GM11168 (cell line): ENCODE results near the gene OTUB1.

Experiments
- in situ Hi-C: fragments of 300-500 bp; cut with MboI; formaldehyde crosslinking; loops from one replicate; pipeline ENCODE4 v1.12.0; 2022; ENCODE audit warnings: low sequenced_read_pairs; ENCODE audit not compliant: unreplicated experiment

The OTUB1 gene

DNA sequence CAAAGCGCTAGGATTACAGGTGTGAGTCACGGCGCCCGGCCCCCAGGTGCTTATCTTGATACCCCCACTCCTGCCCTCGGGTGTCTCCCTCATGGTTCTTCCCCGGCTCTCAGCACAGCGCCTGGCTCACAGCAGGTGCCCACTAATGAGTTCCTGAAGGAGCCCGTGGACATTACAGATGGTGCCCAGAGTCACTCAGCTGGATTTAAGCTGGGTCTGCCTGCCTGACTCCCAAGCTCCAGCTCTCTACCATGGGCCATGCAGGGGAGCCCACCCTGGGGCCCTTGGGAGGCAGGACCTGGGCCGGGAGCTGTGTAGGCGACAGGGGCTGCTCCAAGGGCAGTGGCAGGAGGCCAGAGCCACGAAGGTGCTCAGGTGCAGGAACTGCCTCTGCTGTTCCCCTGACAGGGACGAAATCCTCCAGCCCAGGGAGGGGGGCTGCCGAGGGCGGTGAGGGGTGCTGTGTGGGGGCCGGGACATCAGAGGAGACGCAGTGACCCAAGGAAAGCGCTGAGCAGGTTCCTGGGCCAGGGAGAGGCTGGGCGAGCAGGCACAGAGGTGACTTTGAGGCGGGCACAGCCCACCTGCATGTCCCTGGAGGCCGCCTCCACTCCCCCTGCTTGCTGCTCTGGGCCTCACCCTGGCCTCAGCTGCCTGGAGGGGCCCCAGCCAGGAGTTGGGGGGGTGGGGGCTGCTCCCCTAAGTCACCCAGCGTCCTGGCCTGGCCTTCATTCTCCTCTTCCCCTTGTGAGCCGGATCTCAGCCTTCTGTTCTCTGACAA, 34.9 kb downstream of the OTUB1 start:
- in situ Hi-C loops: no loop called here

DNA sequence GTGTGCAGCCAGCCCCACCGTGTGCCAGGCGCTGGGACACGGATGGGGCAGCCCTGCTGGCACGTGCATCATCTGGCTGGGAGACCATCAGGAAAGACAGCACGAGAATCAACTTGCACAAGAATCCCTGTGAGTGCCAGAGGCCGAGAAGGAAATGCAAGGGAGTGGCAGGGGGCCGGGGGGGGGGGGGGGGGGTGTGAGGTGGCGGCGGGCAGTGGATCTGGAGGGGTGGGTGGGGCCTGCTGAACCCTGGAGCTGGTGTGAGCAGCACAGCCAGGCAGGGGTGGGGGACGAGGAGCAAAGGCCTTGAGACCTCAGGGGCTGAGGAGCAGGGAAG, 35.5 kb downstream of the OTUB1 start:
- in situ Hi-C loops: no loop called here

DNA sequence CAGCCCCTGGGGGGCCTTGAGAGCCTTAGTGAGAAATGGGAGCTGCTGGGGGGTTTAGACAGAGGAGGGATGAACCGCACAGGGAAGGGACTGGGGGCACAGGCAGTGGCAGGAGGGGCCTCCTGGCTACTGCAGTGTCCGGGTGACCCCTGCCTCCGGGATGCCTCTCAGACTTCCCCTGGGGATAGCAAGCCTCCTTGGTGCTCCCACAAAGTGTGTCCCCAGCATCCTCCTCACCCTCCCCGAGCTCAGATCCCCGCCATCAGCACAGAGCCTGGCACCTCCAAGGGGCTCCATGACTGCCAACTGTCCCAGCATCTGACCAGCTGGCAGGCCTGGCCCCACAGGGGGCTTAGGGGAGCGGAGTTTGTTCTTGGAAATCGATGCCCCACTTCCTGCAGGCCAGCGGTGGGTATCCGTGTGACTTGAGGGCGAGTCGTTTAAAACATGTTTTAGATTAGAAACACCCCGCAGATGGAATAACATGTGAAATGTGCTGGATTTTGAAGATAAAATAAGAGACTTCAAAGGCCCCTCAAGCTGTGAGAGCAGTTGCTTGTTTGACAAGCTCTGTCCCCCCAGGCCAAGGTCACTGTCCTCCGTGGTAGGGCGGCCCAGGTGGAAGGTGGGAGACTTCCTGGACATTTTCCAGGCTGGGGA, 36.0 kb downstream of the OTUB1 start:
- in situ Hi-C loops: no loop called here

DNA sequence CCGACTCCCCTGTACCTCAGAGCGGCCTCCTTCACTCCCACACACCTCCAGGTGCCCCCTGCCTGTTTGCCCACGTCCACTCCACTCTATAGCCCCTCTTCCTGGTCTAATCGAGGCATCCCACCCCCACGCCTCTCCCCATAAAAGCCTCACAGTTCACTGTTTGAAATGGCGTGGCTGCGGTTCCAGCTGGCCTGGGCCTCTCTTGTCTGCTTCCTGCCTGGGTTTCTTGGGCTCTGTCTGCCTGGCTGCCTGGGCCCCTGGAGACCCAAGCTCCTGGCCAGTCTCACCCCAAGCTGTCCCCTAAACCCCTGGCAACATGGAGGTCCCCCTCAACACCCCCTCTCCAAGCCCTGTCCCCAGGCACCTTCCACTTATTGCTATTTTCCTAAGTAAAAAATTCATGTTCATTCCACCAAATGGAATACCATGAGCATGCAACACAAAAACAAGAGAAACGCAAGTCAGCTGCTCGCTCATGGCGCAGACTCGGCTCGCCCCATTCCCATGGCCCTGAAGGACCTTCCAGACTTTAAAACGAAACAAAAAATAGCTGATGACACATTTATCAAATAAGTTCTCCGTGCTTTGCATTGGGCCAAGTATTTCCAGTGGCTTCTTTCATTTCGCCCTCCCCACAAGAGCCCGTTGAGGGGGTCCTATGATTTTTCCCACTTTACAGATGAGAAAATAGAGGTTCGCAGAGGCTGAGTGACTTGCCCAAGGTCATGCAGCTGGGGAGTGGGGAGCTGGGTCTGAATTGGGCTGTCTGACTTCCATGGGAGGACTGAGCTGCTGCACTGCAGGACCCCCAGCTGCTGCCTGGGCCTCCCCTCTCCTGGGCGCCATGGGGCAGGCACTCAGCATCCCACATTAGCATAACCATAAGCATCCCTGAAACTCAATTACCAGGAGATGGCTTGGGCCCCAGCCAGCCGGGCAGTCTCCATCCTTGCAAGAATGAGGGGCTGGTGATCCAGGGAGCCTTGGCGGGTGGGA, 37.8 kb downstream of the OTUB1 start:
- in situ Hi-C loops: no loop called here

DNA sequence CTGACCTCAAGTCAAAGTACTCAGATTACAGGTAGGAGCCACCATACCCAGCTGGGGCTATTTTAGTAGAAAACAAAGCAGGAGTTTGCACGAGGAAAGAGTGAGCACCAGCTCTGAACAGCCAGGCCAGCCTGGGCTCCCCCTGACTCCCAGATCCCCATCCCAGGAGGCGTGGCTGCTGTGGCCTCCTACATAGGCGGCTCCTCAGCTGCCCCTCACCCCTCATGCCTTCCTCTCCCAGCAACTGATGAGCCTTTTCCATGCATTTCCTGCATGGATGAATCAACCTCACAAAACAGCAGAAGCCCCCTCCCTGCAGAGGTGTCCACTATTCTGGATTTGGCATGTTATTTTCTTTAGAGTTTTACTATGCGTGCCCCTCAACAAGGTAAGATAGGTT, 39.0 kb downstream of the OTUB1 start:
- in situ Hi-C loops: no loop called here

DNA sequence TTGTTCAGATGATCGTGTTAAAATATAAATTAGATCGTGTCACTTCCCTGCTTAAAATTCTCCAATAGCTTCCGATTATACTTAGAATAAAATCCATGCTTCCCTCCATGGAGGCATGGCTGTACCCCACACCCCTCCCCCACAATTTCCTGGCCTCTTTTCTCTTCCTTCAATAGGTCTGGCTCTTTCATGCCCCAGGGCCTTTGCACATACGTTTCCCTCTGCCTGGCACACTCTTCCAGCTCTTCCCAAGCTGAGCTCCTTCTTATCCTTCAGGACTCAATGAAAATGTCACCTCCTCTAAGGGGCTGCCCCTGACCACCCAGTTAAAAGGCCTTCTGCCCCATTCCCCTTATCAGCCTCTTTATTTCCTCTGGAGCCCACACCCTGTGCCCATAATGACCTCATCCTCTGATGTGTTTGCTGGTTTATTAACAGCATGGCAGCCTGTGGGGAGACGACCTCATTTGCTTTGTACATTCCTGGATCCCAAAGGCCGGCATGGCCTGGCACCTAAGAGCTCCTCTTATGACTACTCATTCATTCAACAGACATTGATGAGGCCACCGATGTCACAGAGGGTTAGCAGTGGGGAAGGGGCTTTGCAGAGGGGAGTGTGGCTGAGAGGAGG, 40.5 kb downstream of the OTUB1 start:
- in situ Hi-C loops: no loop called here

DNA sequence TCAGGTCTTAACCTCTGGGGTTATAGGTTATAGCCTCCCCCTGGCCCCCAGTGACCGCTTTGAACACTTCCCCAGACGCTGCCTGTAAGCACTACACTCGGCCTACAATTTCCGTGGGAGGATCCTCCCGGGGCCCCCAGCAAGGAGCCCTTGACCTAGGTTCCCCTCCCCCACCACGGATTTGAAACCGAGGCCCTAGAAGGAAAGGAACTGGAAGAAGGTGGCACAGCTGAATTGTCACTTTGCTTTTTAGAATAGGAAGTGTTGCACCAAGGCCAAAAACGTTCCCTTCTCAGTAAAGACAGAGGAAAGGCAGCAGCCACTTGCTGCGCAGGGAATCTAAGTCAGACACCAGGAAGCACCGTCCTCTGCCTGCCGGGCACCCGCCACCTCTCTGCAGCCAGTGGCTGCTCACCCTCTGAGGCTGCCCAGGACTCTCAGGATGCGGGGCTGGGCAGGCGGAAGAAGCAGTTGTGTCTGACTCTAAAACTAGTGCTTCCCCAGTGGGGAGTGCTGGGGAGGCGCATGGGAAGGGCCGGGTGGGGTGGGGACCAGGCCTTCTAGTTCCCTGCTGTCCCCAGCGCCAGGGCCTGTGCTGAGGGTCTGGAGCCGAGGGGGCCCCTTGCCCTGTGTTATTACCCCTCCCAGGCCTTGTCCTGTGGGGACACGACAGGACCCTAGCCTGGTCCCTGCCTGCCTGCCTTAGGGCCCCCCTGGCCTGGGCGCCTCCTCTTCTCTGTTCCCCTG, 41.6 kb downstream of the OTUB1 start:
- in situ Hi-C loops: no loop called here

DNA sequence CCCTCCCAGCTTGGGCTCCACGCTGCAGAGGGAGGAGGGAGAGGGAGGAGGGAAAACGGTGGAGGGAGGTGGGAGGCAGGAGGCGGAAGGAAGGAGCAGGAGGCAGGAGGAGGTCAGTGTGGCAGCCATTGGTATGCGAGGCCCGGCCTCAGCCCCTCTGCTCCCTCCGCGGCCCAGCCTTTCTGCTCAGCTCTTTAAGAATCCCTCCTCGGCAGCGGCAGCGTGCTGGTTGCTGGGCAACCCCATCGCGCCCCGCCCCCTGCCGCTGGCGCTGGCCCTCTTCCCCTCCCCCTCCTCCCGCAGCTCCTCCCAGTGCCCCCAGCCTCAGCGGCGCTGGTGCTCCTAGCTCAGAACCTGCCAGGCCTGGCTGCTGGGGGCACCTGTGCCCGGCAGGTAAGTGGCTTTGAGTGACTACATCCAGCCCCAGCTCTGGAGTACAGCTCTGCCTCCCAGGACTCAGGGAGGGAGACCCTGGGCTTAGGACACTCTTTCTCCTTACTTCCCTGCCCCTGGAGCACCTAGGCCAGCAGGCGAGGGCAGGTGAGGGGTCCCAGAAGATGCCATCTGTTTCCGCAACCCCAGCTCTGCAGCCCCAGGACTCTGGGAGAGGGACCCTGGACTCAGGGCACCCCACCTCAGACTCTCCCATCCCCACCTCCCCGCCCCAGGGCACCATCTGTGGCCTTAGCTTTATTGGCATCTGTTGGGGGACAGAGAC, 42.3 kb downstream of the OTUB1 start:
- in situ Hi-C loops: no loop called here

DNA sequence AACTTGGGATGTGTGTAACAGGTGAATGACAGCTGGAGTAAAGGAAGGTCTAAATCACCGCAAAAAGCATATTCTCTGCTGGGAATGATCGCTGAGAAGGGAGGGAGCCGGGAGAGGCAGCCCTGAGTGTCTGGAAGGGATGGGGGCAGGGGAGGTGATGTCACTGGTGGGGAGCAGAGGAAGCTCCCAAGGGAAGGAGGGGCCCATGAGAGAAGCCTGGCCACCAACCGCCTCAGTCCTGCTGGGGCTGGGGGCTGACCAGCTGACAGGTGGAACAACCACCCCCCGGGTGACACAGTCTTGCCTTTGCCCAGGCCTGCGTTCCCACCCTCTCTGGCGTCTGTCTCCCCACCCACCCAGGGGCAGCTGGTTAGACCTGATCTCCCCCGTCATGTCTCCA, 43.5 kb downstream of the OTUB1 start:
- in situ Hi-C loops: no loop called here

DNA sequence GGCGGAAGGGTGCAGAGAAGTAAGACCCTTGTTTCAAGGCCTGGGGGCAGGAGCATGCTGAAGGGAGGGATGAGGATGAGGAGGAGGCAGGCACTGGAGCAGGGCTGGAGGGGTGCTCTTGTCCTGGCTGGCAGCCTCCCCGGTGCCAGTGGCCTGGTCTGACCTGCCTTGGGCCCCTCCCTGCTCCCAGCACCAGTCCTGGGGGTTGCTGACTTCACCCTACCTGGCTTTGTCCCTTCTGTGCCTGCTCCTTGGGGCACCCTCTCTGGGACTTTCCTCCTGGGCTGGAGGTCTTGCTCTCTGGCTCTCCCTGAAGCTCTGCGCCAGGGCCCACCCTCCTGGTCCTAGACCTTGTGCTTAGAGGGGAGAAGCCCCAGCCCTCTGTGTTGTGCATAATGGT, 44.8 kb downstream of the OTUB1 start:
- in situ Hi-C loops: no loop called here

DNA sequence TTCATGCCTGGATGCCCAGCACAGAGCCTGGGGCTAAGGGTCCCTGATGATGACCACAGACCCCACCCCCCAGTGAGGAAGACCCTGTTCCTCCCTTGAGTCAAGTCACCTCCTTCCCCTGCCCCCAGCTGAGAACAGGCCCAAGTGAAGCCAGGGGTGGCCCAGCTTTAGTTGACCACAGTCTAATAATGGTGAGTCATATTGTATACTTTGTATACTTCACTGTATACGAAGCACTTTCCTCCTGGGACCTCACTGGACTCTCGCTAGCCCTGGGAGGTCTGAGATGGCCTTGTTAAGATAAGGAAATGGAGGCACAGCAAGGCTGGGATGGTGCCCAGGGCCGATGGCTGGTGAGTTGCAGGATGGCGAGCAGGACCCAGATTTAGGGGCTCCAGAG, 45.8 kb downstream of the OTUB1 start:
- in situ Hi-C loops: no loop called here

DNA sequence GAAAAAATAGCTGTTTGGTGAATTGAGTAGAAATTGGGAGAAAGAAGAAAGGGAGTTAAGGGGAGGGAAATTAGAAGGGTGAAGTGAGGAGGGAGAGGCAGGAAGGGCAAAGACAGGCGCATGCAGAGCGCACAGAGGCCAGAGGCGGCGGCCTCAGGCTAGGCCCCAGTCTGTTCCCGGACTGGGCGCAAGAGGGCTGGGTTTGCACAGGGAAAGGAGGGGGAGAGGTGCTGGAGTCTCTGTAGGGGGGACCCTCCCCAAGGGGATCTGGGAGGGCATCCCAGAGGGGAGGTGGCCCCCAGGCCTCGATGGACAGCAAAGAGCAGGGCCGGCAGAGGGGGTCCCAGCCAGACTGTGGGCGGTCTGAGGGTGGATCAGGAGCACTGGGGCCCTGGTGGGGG, 48.2 kb downstream of the OTUB1 start:
- in situ Hi-C loops: no loop called here

DNA sequence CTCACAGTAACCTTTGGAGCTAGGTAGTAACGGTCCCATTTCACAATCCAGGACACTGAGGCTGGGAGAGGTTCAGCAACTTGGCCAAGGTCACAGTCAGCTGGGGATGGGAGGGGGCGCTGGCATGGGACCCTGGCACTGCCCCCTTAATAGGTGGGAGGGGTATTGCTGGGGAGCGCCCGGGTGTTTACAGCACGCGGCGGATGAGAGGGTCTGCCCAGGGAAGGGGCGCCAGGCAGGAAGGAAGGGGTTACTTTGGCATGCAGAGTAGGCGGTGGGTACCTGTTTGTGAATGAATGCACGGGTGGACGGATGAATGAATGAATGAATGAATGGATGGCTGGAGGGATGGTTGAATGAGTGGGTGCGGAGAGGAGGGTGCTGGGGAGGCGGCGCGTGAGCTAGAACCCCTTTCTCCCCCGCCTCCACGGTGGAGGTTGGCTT, 48.9 kb downstream of the OTUB1 start:
- in situ Hi-C loops: no loop called here

DNA sequence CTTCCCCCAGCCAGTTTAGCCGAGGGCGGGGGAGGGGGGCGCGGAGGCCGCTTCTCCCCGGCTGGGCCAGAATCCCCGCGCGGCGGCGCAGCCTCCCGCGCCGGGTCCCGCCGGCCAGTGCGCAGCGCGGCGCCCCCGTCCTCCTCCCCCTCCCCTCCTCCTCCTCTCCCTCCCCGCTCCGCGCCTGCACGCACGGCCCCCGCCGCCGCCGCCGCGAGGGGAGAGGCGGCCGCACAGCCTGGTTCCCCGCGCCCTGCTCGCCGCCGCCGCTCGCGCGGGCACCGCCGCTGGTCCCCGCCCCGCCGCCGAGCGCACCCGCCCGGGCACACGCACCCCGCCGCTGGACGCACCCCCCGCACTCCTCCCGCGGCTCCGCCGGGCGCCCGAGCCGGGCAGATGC, 49.3 kb downstream of the OTUB1 start, which contains the start of gene FLRT1:
FLRT1 (plus strand) TSS at position 356 of the 400 bp plus-strand sequence. CDS start 80,337 bp downstream, outside the sequence.
- in situ Hi-C loops: no loop called here

DNA sequence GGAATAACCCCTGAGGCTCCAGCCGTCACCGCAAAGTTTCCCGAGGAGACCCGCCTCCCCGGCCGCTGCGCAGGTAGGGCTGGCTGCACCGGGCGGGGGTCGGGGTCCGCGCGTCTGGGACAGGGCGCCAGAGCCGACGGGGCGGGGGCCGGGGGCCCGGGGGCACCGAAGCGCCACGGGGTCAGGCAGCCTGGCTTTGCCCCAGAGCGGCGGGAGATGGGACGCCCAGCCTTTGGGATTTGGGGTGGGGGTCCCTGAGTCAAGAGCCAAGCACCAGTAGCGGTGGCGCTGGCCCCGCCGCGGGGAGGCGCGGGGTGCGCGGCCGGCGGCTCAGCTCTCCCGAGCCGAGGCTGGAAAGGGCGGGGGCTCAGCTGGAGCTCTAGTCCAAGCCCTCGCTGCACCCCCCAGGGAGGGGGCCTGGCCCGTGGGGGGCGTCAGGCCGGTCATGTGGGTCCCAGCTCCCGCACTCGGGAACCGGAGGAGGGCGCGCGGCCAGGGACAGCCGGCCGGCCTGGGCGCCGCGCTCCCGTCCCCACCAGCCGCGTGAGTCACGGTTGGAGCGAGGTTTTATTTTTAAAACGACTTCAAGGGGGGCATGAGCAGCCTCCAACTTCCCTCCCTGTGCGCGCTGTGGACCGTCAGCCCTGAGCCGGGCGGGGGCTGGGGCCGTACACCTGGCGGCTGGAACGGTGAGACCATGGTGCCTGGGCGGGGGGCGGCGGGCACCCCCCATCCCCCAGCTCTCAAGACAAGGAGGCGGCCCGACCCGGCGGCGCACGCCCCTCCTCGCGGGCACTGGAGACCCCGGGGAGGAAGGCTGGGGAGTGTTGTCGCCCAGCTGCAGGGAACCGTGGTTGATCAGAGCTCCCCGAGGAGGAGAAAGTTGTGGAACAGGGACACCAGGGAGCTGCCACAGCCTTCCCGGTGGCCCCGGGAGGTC, 50.1 kb downstream of the OTUB1 start:
- in situ Hi-C loops: no loop called here

DNA sequence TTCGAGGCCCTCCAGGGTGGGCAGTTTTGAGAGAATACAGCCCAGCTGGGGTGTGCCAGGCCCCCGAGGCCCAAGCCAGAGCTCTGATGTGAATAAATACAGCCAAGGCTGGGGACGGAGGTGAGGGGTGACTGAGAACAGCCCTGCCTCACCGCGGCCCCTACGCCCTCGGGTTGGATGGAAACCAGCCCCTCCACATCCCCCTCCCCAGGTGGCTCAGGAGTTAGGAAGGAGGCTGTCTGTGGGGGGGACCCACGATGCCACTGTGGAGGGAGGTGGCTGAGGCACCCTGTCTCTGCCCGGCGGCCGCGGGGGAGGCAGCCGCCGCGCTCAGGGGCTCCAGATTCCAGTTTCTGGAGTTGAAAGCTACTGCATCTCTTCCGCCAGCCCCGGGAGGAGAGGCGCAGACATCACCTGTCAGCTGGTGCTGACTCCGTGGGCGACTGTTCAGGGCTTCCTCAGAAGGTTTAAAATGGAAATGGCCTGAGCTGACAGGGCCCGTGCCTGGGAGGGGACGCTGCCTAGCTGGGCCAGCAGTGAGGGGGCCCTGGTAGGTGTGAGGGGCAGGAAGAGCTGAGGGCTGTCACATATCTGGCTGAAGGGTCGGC, 50.9 kb downstream of the OTUB1 start:
- in situ Hi-C loops: no loop called here

DNA sequence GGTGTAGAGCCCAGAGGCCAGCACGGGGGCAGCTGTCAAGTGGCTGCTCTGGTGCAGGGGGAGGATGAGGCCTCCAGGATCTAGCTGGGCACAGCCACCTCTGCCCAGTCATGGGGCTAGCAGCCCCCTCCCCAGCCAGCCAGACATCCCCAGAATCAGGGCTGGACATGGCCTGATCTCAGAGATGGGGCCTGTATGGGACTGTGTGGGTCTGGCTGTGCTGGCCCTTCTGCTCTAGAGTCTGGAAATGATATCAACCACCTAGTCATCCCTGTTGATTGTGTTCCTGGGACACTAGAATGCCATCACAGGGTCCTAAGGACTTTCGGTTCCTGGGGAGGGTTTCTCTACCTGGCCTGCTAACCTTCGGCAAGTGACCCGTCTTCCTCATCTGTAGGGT, 52.3 kb downstream of the OTUB1 start:
- in situ Hi-C loops: no loop called here
